ENCODE measurements around the gene MTMR12. TPM values are rescaled to one million over a fixed set of nuclear protein-coding genes. Genes with fewer than 3 reads are reported as not detected.
A peak's percentile ranks its signal among the peaks of the same experiment; 100 is the strongest.

Gene MTMR12
- total and polyA plus RNA-seq, 5 donors from 2014 or later, result 12.9 to 27.7 (median 20.5) TPM

- no peak overlapping the region for H3K27ac ChIP-seq (ENCODE audit: insufficient read depth, low read length, poor library complexity, severe bottlenecking)
- H3K4me3 ChIP-seq (ENCODE audit: low read depth, low read length), result no peak overlapping the region
- Mint-ChIP-seq H3K4me1 (peaks cover 0 to 4% (median 0%) of the 10 kb centered on the region in 4 donors), H3K4me3 (no peak overlapping the region), H3K9me3 (no peaks in the 10 kb centered on the region), H3K27me3 (no peaks in the 10 kb centered on the region), H3K36me3 (peaks cover 49% of the 10 kb centered on the region), H3K27ac (peak overlapping the region in 2 of 3 donors; percentile 27 to 53)
- H3K4me1 ChIP-seq (ENCODE audit: control insufficient read depth, insufficient read depth, low read length, poor library complexity, severe bottlenecking), result no peaks in the 10 kb centered on the region
- peaks cover 77% of the 10 kb centered on the region for H3K36me3 ChIP-seq (ENCODE audit: control insufficient read depth, insufficient read depth, low read length)
- ATAC-seq (ENCODE audit: low read depth in 2 of 2) (no peak), DNase-seq (no peak)
- no peaks in the 10 kb centered on the region for H3K9me3 ChIP-seq (ENCODE audit: control insufficient read depth in 2 of 2, low read length in 2 of 2)
- no peaks in the 10 kb centered on the region for H3K27me3 ChIP-seq (ENCODE audit: control insufficient read depth, insufficient read depth, low read length)
Measured at GRCh38 chr5:32239385-32239784, 73.4 kb downstream of the MTMR12 start.

DNA sequence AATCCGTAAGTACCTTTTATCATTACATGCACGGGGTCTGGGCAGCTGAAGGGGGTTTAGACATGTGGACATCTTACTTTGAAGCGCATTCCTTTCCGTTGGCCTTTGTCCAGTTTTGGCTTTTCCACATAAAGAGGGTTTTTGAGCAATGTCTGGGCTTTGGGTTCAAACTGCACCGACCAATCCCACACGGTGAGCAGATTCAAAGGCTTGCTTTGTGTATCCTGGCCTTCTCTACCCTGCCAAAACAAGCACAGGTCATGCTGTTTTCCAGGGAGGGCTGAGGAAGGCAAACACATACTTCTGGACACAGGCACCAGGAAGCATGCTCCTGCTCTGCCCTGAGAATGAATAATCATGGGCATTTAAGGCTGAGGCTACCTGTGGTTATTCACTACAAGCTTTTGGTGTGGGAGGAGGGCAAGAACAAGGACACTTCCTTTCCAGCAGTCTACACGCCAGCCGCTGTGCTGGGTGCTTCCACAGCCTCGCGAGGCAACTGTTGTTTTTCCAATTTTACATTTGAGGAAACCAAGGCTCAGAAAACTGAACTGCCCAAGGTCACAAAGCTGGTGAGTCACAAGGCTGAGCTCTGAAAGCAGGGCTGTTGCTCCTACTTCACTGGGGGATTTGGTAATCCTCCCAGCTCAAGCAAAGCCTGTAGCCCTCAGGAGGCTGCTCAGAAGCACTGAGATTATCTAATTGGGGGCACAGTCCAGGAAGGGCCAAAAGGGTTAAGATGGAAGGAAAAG lies 78.9 kb downstream of the MTMR12 start:
- ATAC-seq (ENCODE audit: low read depth in 2 of 2), result no peak
- Histone ChIP-seq H3K4me1 (ENCODE audit: control insufficient read depth, insufficient read depth, low read length, poor library complexity, severe bottlenecking) (no peaks in the 10 kb centered on the region), H3K27ac (ENCODE audit: insufficient read depth, low read length, poor library complexity, severe bottlenecking) (no peak overlapping the region), H3K36me3 (ENCODE audit: control insufficient read depth, insufficient read depth, low read length) (peaks cover 51% of the 10 kb centered on the region), H3K9me3 (ENCODE audit: control insufficient read depth in 2 of 2, low read length in 2 of 2) (no peaks in the 10 kb centered on the region), H3K4me3 (ENCODE audit: low read depth, low read length) (no peak overlapping the region), H3K27me3 (ENCODE audit: control insufficient read depth, insufficient read depth, low read length) (no peaks in the 10 kb centered on the region)
- Mint-ChIP-seq H3K36me3 (peaks cover 42% of the 10 kb centered on the region), H3K4me3 (no peak overlapping the region), H3K27me3 (no peaks in the 10 kb centered on the region), H3K9me3 (no peaks in the 10 kb centered on the region), H3K4me1 (peaks cover 0 to 11% (median 5%) of the 10 kb centered on the region in 4 donors), H3K27ac (peak overlapping the region in 1 of 3 donors; percentile 42)
- no peak for DNase-seq

GRCh38 chr5:32233220-32233695 lies 79.5 kb downstream of the MTMR12 start:
- no peaks in the 10 kb centered on the region for H3K27me3 ChIP-seq (ENCODE audit: control insufficient read depth, insufficient read depth, low read length)
- ATAC-seq (ENCODE audit: low read depth in 2 of 2), result no peak
- H3K27ac ChIP-seq (ENCODE audit: insufficient read depth, low read length, poor library complexity, severe bottlenecking), result no peak overlapping the region
- H3K36me3 Mint-ChIP-seq, result peaks cover 44% of the 10 kb centered on the region
- H3K36me3 ChIP-seq (ENCODE audit: control insufficient read depth, insufficient read depth, low read length), result peaks cover 50% of the 10 kb centered on the region
- no peaks in the 10 kb centered on the region for H3K9me3 ChIP-seq (ENCODE audit: control insufficient read depth in 2 of 2, low read length in 2 of 2)
- H3K4me1 Mint-ChIP-seq, result peaks cover 0 to 11% (median 5%) of the 10 kb centered on the region in 4 donors
- H3K27ac Mint-ChIP-seq, result no peak overlapping the region
- H3K4me1 ChIP-seq (ENCODE audit: control insufficient read depth, insufficient read depth, low read length, poor library complexity, severe bottlenecking), result no peaks in the 10 kb centered on the region
- no peak for DNase-seq
- no peak overlapping the region for H3K4me3 Mint-ChIP-seq
- no peaks in the 10 kb centered on the region for H3K9me3 Mint-ChIP-seq
- H3K4me3 ChIP-seq (ENCODE audit: low read depth, low read length), result no peak overlapping the region
- H3K27me3 Mint-ChIP-seq, result no peaks in the 10 kb centered on the region

DNA sequence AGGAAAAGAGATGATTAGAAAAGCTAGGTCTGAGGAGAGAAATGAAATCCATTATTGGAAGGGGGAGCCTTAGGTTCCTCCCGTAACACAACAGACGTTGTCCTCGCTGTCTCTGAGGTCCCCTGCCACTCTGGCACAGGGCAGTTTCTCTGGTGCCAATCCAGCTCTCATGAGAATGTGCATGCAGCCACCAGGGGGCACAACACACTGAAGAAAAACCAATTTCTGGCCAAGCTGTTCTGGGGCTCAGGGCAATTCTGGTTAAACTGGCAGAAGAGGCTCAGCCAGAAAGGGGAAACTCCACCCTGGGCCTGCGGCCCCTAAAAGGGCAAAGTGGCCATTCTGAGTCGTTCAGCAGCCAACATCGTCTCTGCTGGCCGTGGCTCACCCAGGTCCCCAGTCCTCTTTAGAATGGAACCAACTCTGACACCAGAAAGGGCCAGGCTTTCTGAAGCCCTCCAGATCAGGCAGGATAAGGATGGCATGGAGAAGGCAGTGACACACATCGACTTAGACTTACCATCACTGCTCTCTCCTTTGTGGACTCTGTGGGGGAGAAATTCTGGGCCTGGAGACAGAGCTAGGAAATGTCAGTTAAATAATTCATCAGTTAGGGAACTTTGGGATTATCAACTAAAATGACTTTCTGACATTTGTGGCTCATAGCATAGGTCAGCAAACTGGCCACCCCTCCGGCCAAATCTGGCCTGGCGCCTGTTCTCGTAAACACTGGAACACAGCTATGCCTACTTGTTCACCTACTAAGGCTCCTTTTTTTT lies 80.1 kb downstream of the MTMR12 start:
- peaks cover 0 to 11% (median 5%) of the 10 kb centered on the region in 4 donors for H3K4me1 Mint-ChIP-seq
- H3K4me3 ChIP-seq (ENCODE audit: low read depth, low read length), result no peak overlapping the region
- H3K36me3 Mint-ChIP-seq, result peaks cover 44% of the 10 kb centered on the region
- no peaks in the 10 kb centered on the region for H3K9me3 Mint-ChIP-seq
- peak; percentile 52 to 81 (median 73) for DNase-seq
- H3K4me1 ChIP-seq (ENCODE audit: control insufficient read depth, insufficient read depth, low read length, poor library complexity, severe bottlenecking), result no peaks in the 10 kb centered on the region
- H3K4me3 Mint-ChIP-seq, result no peak overlapping the region
- H3K36me3 ChIP-seq (ENCODE audit: control insufficient read depth, insufficient read depth, low read length), result peaks cover 47% of the 10 kb centered on the region
- peak overlapping the region in 1 of 3 donors; percentile 80 for H3K27ac Mint-ChIP-seq
- no peaks in the 10 kb centered on the region for H3K27me3 ChIP-seq (ENCODE audit: control insufficient read depth, insufficient read depth, low read length)
- no peaks in the 10 kb centered on the region for H3K9me3 ChIP-seq (ENCODE audit: control insufficient read depth in 2 of 2, low read length in 2 of 2)
- peak; percentile 77 to 78 for ATAC-seq (ENCODE audit: low read depth in 2 of 2)
- no peak overlapping the region for H3K27ac ChIP-seq (ENCODE audit: insufficient read depth, low read length, poor library complexity, severe bottlenecking)
- H3K27me3 Mint-ChIP-seq, result no peaks in the 10 kb centered on the region

GRCh38 chr5:32231929-32232328 lies 80.8 kb downstream of the MTMR12 start:
- Mint-ChIP-seq H3K4me1 (peaks cover 0 to 9% (median 5%) of the 10 kb centered on the region in 4 donors), H3K27ac (peak overlapping the region in 1 of 3 donors; percentile 80), H3K36me3 (peaks cover 41% of the 10 kb centered on the region), H3K27me3 (no peaks in the 10 kb centered on the region), H3K4me3 (no peak overlapping the region), H3K9me3 (no peaks in the 10 kb centered on the region)
- H3K27me3 ChIP-seq (ENCODE audit: control insufficient read depth, insufficient read depth, low read length), result no peaks in the 10 kb centered on the region
- H3K9me3 ChIP-seq (ENCODE audit: control insufficient read depth in 2 of 2, low read length in 2 of 2), result no peaks in the 10 kb centered on the region
- no peak overlapping the region for H3K4me3 ChIP-seq (ENCODE audit: low read depth, low read length)
- no peak overlapping the region for H3K27ac ChIP-seq (ENCODE audit: insufficient read depth, low read length, poor library complexity, severe bottlenecking)
- no peaks in the 10 kb centered on the region for H3K4me1 ChIP-seq (ENCODE audit: control insufficient read depth, insufficient read depth, low read length, poor library complexity, severe bottlenecking)
- ATAC-seq (ENCODE audit: low read depth in 2 of 2) (no peak), DNase-seq (no peak)
- peaks cover 44% of the 10 kb centered on the region for H3K36me3 ChIP-seq (ENCODE audit: control insufficient read depth, insufficient read depth, low read length)

DNA sequence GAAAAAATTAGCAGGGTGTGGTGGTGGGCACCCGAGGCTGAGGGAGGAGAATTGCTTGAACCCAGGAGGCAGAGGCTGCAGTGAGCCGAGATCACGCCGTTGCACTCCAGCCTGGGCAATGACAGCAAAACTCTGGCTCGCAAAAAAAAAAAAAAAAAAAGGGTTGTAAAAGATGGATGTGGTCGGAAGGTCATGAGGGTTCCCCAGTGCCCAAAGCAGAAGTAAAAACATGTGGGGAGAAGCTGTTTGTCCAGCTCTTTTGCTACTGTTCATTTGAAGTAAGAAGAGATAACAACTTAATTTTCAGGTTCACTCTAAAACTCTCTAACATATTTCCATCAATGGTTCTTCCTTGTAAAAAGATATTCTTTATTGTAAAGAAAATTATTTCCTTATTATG lies 81.5 kb downstream of the MTMR12 start:
- no peak for ATAC-seq (ENCODE audit: low read depth in 2 of 2)
- Histone ChIP-seq H3K4me1 (ENCODE audit: control insufficient read depth, insufficient read depth, low read length, poor library complexity, severe bottlenecking) (no peaks in the 10 kb centered on the region), H3K9me3 (ENCODE audit: control insufficient read depth in 2 of 2, low read length in 2 of 2) (no peaks in the 10 kb centered on the region), H3K4me3 (ENCODE audit: low read depth, low read length) (no peak overlapping the region), H3K27me3 (ENCODE audit: control insufficient read depth, insufficient read depth, low read length) (no peaks in the 10 kb centered on the region), H3K36me3 (ENCODE audit: control insufficient read depth, insufficient read depth, low read length) (peaks cover 38% of the 10 kb centered on the region), H3K27ac (ENCODE audit: insufficient read depth, low read length, poor library complexity, severe bottlenecking) (no peak overlapping the region)
- Mint-ChIP-seq H3K4me3 (no peak overlapping the region), H3K27ac (no peak overlapping the region), H3K9me3 (no peaks in the 10 kb centered on the region), H3K4me1 (peaks cover 0 to 6% (median 5%) of the 10 kb centered on the region in 4 donors), H3K27me3 (no peaks in the 10 kb centered on the region), H3K36me3 (peaks cover 44% of the 10 kb centered on the region)
- DNase-seq, result no peak

DNA sequence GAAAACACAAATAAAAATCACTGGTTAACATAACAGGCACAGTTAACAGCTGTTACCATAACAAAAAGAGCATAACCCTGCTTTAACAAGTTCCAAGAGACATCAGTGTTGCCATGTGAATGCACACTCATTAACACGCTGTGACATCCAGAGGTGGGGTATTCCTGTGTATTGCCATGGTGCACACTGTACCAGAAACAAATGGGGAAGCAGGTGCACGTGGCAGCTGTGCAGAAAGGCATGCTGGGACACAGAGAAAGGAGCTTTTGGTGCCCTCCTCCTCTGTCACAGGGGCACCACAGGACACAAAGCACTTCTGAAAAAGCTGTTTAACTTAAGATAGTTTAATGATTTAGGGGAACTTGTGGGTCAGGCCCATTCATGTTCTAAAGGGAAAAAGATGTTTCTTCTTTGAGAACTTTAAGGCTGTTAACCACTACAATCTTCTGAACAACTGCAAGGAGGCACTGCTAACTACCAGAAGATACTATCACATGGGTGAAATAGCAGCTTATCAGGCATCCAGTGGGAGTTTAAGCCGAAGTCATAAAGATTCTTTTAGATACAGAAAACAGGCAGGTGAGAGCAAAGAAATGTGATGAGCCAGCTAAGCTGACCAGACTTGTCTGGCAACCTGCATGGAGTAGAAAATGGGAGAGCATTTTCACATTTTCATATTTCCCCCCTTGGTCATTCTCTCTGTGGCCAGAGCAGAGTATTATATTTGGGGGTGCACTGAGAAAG lies 82.2 kb downstream of the MTMR12 start:
- ATAC-seq (ENCODE audit: low read depth in 2 of 2) (no peak), DNase-seq (no peak)
- no peak overlapping the region for H3K4me3 ChIP-seq (ENCODE audit: low read depth, low read length)
- no peaks in the 10 kb centered on the region for H3K9me3 Mint-ChIP-seq
- H3K27me3 Mint-ChIP-seq, result no peaks in the 10 kb centered on the region
- H3K4me3 Mint-ChIP-seq, result no peak overlapping the region
- H3K9me3 ChIP-seq (ENCODE audit: control insufficient read depth in 2 of 2, low read length in 2 of 2), result no peaks in the 10 kb centered on the region
- H3K4me1 Mint-ChIP-seq, result peaks cover 0 to 6% (median 5%) of the 10 kb centered on the region in 4 donors
- H3K4me1 ChIP-seq (ENCODE audit: control insufficient read depth, insufficient read depth, low read length, poor library complexity, severe bottlenecking), result no peaks in the 10 kb centered on the region
- peak overlapping the region in 2 of 3 donors; percentile 48 to 55 for H3K27ac Mint-ChIP-seq
- peaks cover 43% of the 10 kb centered on the region for H3K36me3 Mint-ChIP-seq
- H3K27ac ChIP-seq (ENCODE audit: insufficient read depth, low read length, poor library complexity, severe bottlenecking), result no peak overlapping the region
- no peaks in the 10 kb centered on the region for H3K27me3 ChIP-seq (ENCODE audit: control insufficient read depth, insufficient read depth, low read length)
- peaks cover 32% of the 10 kb centered on the region for H3K36me3 ChIP-seq (ENCODE audit: control insufficient read depth, insufficient read depth, low read length)
